Measurements from ENCODE around the gene CDKAL1.
"Not testable (repeated sequence)": the region's sequence is repeated elsewhere in the genome, so short reads cannot be mapped to it uniquely, and the experiment has no call there.

Gene CDKAL1

DNA sequence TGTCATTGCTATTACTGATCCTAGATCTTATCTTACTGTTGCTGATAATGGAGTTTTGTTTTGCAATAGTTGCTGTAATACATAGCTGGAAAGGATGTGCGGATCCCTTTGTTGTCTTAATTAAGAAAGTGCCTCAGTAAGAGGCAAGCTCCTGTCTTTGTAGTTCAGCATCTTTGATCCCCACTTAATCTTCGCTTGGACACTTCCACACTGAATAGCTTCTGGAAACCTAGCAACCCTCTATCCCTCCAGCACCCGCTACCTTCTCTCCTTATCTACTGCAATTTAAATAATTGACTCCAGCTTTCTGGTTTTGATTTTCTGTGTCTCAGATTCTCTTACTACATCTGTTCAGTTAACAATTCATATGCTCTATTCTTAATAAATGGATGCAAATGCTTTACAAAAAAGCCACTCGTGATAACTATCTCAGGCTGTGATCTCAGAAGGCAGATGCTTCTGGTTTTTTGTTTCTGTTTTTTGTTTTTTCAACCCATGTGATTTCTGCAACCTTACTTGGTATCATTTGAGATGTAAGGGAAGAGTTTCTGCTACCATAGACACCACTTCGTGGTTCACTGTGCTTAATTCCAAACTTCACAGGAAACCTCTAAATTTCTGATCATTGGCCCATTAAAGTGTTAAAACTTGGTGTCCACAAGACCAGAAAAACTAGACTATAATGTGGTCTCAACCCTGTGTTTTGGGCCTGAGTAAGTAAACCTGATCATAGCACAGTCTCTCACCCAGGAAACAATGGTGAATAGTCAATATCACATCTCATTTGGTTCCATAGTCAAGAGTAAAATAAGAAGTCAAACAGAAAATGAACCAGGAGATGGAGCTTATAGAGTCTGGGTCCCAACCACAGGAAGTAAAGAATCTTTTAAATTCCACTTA is 707.2 kb downstream of the CDKAL1 start:
- peak; percentile 72 for DNase-seq

DNA sequence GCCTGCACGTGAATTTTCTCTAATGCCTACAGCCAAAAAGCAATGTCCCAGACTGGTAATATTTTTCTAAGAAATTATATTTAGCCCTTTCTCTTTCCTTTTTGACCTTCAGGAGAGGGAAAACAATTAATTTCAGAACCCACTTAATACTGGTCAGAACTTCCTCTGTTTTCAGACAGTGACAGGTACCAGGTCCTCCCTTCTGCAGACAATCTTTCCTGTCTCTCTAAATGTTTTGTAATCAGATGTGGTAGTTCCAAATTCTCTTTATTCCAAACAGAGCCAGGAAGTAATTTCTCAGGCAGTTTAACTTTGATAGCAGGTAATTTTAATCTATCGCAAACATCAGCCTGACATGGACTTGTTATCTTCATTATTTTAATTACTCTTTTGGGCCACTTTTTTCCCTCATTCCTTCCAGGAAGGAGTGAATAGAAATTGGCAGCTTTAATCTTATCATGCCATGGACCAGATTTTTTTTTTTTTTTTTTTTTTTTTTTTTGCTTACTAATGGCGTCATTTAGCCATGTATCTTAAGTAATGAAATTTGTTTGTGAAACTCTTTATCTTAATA is 710.7 kb downstream of the CDKAL1 start:
- no peak for DNase-seq

- no peak for DNase-seq
Observed at GRCh38 chr6:21245488-21245887, 711.2 kb downstream of the CDKAL1 start.

DNA sequence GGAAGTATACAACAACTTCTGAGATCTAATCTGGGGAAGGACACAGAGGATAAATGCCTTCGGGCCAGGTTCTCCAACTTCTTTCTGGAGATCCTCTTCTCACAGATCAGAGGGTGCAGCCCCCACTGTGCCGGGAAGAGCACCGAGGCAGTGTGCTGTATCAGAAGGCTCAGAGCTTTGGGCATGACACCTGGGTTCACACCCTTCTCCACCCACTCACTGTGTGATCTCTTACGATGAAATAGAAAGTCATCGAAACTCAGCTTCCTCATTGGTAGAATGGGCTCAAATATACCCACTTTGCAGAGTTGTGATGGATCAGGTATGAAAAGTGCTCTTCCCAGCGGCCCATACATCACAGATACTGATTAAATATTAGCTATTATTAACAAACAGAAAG is 711.8 kb downstream of the CDKAL1 start:
- DNase-seq = no peak

- not testable (repeated sequence) for DNase-seq
Observed at GRCh38 chr6:21254460-21254859, 720.2 kb downstream of the CDKAL1 start.

GRCh38 chr6:21256197-21256596 is 721.9 kb downstream of the CDKAL1 start:
- no peak for DNase-seq

DNA sequence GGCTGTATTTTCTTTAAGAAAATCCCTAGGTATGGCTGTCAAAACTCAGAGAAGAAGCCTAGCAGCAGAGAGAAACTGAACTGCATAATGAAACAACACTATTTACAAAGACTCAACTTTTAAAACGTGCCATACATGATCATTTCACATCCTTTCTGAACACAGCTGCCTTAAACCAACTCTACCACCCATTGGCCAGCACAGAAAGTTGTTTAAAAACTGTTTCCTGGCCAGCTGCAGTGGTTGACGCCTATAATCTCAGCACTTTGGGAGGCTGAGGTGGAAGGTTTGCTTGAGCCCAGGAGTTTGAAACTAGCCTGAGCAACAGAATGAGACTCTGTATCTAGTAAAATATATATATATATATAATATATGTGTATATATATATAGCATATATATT is 722.9 kb downstream of the CDKAL1 start:
- DNase-seq = no peak

- no peak for DNase-seq
Observed at GRCh38 chr6:21258665-21259064, 724.4 kb downstream of the CDKAL1 start.

GRCh38 chr6:21259660-21260059 is 725.4 kb downstream of the CDKAL1 start:
- DNase-seq = no peak

- no peak for DNase-seq
Observed at GRCh38 chr6:21262504-21262903, 728.2 kb downstream of the CDKAL1 start.

GRCh38 chr6:21263531-21264287 is 729.5 kb downstream of the CDKAL1 start:
- DNase-seq = no peak

GRCh38 chr6:21264288-21265033 is 730.2 kb downstream of the CDKAL1 start:
- DNase-seq = no peak

DNA sequence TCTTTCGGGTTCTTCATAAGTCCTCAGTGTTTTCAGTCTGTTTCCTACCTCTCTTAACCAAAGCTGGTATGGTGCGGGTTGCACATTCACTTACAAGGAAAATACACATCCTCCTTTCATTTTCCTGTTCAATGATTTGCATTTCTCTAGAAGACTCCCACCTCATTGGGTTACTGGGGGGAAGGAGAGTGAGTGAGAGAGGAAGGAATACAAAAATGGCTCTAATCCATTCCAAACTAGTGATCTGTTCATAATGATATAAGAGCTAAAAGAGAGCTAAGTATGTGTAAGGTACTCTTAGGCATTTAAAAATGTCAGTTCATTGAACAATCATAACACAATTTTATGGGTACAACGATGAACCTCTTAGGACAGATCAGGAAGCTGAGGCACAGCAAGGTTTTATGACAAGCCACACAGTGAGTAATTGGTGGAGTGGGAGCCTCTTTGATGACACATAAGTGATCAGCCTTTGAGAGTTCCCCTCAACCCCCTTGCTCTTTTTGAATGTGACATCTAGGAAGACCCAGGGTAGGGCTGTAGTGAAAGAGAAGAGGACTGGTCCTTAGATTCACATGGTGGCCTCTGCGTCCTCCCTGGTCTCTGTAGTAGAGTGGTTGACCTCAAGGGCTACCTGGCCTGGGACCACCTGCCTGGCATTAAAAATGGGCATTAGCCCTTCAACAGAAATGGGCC is 730.9 kb downstream of the CDKAL1 start:
- no peak for DNase-seq

DNA sequence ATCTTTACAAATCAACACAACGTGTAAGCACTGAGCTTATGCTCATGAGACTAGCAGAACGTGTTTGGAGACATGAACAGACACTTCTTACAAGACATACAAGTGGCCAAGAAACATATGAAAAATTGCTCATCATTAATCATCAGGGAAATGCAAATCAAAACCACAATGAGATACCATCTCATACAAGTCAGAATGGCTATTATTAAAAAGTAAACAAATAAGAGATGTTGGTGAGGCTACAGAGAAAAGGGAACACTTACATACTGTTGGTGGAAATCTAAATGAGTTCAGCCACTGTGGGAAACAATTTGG is 731.4 kb downstream of the CDKAL1 start:
- DNase-seq = no peak

DNA sequence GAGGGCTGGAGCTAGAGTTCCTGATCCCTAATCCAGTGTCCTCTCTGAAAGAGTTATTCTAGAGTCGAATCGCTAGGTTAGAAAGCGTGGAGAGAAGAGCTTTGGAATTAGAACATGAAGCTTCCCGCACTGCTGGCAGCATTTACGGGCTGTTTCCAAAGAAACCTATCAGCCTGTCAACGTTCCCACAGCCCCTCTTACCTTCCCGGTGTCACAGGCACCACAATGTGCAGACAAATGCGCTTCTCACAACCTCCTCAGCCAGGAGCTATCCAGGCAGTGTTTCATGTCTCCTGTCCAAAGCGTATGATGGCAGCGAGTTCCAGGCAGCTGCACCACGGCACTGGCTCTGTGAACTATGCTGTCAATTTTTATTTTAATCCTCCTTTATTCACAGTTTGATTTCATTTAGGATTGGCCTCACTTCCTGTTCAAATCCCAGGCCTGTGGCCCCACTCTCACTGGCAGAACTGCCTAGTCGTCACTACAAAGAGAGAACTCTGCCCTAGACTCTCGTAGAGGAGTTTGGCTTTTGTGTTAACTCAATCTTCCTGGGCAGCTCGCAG is 736.5 kb downstream of the CDKAL1 start:
- DNase-seq = no peak

DNA sequence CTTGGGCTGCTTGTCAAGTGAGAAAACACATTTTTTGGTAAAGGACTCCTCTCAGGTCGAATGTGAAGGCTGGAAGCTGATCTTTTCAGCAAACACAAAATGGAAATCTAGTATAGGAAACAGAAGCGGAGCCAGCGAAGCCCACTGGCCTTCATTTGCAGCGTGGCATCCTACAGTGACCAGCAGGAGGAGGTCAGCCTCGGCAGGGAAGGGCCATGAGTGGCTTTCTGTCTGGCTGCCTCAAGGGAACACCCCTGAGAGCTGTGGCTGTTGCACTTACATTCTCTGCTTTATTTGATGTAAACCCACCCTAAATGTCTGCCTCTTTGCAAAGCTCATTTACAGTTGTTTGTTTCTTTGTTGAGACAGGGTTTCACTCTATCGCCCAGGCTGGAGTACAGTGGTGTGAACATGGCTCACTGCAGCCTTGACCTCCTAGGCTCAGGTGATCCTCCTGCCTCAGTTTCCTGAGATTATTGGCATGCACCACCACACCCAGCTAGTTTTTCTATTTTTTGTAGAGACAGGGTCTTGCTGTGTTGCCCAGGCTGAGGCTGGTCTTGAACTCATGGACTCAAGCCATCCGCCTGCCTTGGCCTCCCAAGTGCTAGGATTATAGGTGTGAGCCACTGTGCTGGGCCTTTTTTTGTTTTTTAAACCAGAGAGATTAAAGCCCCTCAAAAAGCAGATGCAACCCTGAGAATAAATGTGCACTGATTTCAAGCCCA is 737.3 kb downstream of the CDKAL1 start:
- DNase-seq = no peak

GRCh38 chr6:21273451-21273850 is 739.2 kb downstream of the CDKAL1 start:
- DNase-seq = no peak

- no peak for DNase-seq
Observed at GRCh38 chr6:21274851-21275250, 740.6 kb downstream of the CDKAL1 start.

DNA sequence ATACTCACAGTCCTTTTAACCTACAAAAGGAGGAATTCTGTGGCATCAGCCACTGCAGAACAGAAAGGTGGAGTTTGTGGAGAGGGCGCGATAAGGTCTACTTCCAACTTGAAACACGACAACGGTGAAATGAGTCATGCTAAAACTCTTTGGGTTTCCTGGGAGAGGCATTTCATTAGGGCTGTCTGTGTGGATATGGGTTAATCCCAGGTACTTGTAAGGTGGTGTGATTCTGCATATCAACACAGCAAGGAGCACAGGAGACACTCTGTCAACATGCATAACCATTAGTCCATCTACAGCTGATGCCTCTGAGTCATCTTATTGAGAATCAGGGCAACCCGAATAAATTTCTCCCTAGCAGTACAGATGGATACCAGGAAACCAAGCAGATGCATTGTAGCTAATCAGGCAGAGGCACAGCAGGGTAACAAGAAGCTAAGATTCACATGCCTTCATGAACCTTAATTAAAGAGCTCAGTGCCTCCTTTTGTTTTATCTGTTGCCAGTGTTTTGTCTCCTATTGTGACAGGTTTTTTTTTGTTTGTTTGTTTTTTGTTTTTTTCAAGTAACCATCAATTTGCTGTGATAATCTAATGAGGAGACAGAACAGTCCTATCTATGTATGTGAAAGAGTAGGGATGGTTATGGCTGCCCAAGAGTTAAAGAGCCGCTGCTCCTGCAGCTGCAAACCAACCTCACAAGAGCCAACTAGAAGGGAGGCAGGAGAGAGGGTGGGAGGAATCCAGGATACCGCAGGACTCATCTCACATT is 743.5 kb downstream of the CDKAL1 start:
- no peak for DNase-seq

DNA sequence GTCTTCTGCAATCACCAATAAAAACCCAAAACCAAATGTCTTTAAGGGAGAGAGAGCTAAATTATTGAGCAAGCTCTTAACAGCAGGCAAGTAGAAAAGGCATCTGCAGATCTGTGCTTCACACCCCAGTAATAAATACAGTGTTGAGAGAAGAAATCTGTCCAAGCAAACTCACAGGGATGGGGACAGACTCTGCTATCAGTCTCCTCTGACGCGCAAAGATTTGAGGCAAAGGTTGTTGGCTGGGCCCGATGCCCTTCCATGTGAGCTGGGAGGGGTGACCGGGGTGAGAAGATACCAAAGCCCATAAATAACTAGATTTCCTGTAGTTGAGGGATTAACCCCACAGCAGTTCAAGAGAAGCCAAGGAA is 744.1 kb downstream of the CDKAL1 start:
- no peak for DNase-seq

DNA sequence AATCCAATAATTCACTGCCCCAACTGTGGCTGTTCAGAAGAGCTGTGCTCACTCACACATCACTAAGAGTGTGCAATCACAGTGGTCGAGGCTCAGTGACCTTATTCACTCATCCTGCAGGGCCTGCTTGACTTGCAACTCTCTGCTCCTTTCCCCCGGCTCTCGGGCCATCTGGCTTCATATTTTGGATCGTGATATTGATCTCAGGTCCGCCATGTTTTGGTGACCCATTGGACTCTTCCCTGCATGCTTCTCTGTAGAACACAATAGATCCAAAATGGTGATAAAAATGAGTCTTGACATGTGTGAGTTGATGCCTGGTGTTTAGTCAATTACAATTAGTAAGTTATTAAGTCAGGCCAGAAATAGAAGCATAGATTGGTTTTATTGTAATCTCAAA is 745.4 kb downstream of the CDKAL1 start:
- DNase-seq = no peak

Data from DMS 273 treated with DMSO at 0.1 percent for 48 hours (cell line).